HG03139 (cell line): ENCODE data around the gene CDKN2AIP.

Experiments
- ATAC-seq: cut with Tn5 transposase; IDR thresholded peaks from one replicate; pipeline ENCODE4 v1.9.1; 2021; ENCODE audit not compliant: unreplicated experiment

The CDKN2AIP gene

GRCh38 chr4:183485411-183486160 lies 41.1 kb downstream of the CDKN2AIP start:
- ATAC-seq = no peak

GRCh38 chr4:183492791-183493222 lies 48.4 kb downstream of the CDKN2AIP start:
- ATAC-seq = no peak

GRCh38 chr4:183493246-183493645 lies 48.8 kb downstream of the CDKN2AIP start:
- ATAC-seq = no peak

GRCh38 chr4:183495184-183495583 lies 50.7 kb downstream of the CDKN2AIP start:
- ATAC-seq = no peak
